Osteocyte (in vitro differentiated cells): ENCODE data around the gene RFC2. TPM values are rescaled to one million over a fixed set of nuclear protein-coding genes. Genes with fewer than 3 reads are reported as not detected.
"Not testable (repeated sequence)": the region's sequence is repeated elsewhere in the genome, so short reads cannot be mapped to it uniquely, and the experiment has no call there.

ENCODE experiments used
- DNase-seq: peaks from one replicate; pipeline ENCODE4 v3.0.0; 2021; ENCODE audit warnings: mixed read lengths; ENCODE audit not compliant: unreplicated experiment; ENCODE audit errors: extremely low spot score
- H3K27ac Mint-ChIP-seq: one replicate; pipeline ENCODE4 v1.8.0; 2021; ENCODE audit warnings: mild to moderate bottlenecking, mixed read lengths; ENCODE audit not compliant: unreplicated experiment
- H3K27me3 Mint-ChIP-seq: one replicate; pipeline ENCODE4 v1.8.0; 2021; ENCODE audit warnings: mixed read lengths; ENCODE audit not compliant: unreplicated experiment
- H3K36me3 Mint-ChIP-seq: one replicate; pipeline ENCODE4 v1.8.0; 2021; ENCODE audit warnings: mixed read lengths; ENCODE audit not compliant: unreplicated experiment
- H3K4me1 Mint-ChIP-seq: one replicate; pipeline ENCODE4 v1.8.0; 2021; ENCODE audit warnings: mixed read lengths; ENCODE audit not compliant: unreplicated experiment
- H3K4me3 Mint-ChIP-seq: one replicate; pipeline ENCODE4 v1.8.0; 2021; ENCODE audit warnings: mild to moderate bottlenecking, moderate library complexity, mixed read lengths; ENCODE audit not compliant: unreplicated experiment
- H3K9me3 Mint-ChIP-seq: one replicate; pipeline ENCODE4 v1.8.0; 2021; ENCODE audit warnings: mixed read lengths; ENCODE audit not compliant: unreplicated experiment
- total RNA-seq: library from RNA; stranded (reverse); gene quantifications from 2 replicates; pipeline ENCODE4 v1.2.1, GENCODE V29; 2021
- TF ChIP-seq, protein P1 (sequence below): fragments of 200-600 bp; sonication (generic); IDR thresholded peaks from 2 replicates; pipeline ENCODE4 v1.5.0; 2021; ENCODE audit warnings: antibody characterized with exemption, mild to moderate bottlenecking, moderate library complexity

The RFC2 gene
- total RNA-seq, 1 donor from 2014 or later: 13.5 TPM

GRCh38 chr7:74263399-74264120 is 9.4 kb upstream of the RFC2 start:
- Mint-ChIP-seq H3K36me3 (no peaks in the 10 kb centered on the region), H3K27ac (no peak overlapping the region), H3K4me1 (no peaks in the 10 kb centered on the region), H3K9me3 (no peaks in the 10 kb centered on the region), H3K27me3 (no peaks in the 10 kb centered on the region), H3K4me3 (no peak overlapping the region)
- TF ChIP-seq, protein P1, sequence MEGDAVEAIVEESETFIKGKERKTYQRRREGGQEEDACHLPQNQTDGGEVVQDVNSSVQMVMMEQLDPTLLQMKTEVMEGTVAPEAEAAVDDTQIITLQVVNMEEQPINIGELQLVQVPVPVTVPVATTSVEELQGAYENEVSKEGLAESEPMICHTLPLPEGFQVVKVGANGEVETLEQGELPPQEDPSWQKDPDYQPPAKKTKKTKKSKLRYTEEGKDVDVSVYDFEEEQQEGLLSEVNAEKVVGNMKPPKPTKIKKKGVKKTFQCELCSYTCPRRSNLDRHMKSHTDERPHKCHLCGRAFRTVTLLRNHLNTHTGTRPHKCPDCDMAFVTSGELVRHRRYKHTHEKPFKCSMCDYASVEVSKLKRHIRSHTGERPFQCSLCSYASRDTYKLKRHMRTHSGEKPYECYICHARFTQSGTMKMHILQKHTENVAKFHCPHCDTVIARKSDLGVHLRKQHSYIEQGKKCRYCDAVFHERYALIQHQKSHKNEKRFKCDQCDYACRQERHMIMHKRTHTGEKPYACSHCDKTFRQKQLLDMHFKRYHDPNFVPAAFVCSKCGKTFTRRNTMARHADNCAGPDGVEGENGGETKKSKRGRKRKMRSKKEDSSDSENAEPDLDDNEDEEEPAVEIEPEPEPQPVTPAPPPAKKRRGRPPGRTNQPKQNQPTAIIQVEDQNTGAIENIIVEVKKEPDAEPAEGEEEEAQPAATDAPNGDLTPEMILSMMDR: no peak
- no peak for DNase-seq

GRCh38 chr7:74262639-74263398 is 8.6 kb upstream of the RFC2 start:
- Mint-ChIP-seq H3K36me3 (no peaks in the 10 kb centered on the region), H3K27ac (no peak overlapping the region), H3K9me3 (no peaks in the 10 kb centered on the region), H3K27me3 (no peaks in the 10 kb centered on the region), H3K4me3 (no peak overlapping the region), H3K4me1 (no peaks in the 10 kb centered on the region)
- TF ChIP-seq, protein P1: no peak
- no peak for DNase-seq

- Mint-ChIP-seq H3K36me3 (no peaks in the 10 kb centered on the region), H3K27me3 (no peaks in the 10 kb centered on the region), H3K4me1 (peaks cover 25% of the 10 kb centered on the region), H3K9me3 (no peaks in the 10 kb centered on the region), H3K27ac (no peak overlapping the region), H3K4me3 (no peak overlapping the region)
- TF ChIP-seq, protein P1: no peak
- DNase-seq: no peak
Observed at GRCh38 chr7:74258639-74259038, 4.4 kb upstream of the RFC2 start.

- H3K27ac Mint-ChIP-seq: peak overlapping the region; percentile 88
- no peaks in the 10 kb centered on the region for H3K36me3 Mint-ChIP-seq
- TF ChIP-seq, protein P1: no peak
- H3K27me3 Mint-ChIP-seq: no peaks in the 10 kb centered on the region
- H3K4me3 Mint-ChIP-seq: peak overlapping the region; percentile 62
- H3K9me3 Mint-ChIP-seq: no peaks in the 10 kb centered on the region
- peaks cover 35% of the 10 kb centered on the region for H3K4me1 Mint-ChIP-seq
- no peak for DNase-seq
Observed at GRCh38 chr7:74256491-74257408, 2.6 kb upstream of the RFC2 start.

- not testable (repeated sequence) for H3K27ac Mint-ChIP-seq, DNase-seq, H3K9me3 Mint-ChIP-seq, H3K27me3 Mint-ChIP-seq, H3K36me3 Mint-ChIP-seq
- Mint-ChIP-seq H3K4me3 (peak overlapping the region; percentile 62), H3K4me1 (peaks cover 35% of the 10 kb centered on the region)
Observed at GRCh38 chr7:74255461-74255860, 1.3 kb upstream of the RFC2 start.
